ENCODE results near the gene KAT8. TPM values are rescaled to one million over a fixed set of nuclear protein-coding genes. Genes with fewer than 3 reads are reported as not detected.

The KAT8 gene
- total and polyA plus RNA-seq, 2 of the 13 experiments (the other 11 are each of a cell fraction or from before 2014, with no cell fraction given) = 79.0 to 84.2 TPM

GRCh38 chr16:31142109-31143010 is 24.9 kb downstream of the KAT8 start (continued):
- TF ChIP-seq, protein P1, sequence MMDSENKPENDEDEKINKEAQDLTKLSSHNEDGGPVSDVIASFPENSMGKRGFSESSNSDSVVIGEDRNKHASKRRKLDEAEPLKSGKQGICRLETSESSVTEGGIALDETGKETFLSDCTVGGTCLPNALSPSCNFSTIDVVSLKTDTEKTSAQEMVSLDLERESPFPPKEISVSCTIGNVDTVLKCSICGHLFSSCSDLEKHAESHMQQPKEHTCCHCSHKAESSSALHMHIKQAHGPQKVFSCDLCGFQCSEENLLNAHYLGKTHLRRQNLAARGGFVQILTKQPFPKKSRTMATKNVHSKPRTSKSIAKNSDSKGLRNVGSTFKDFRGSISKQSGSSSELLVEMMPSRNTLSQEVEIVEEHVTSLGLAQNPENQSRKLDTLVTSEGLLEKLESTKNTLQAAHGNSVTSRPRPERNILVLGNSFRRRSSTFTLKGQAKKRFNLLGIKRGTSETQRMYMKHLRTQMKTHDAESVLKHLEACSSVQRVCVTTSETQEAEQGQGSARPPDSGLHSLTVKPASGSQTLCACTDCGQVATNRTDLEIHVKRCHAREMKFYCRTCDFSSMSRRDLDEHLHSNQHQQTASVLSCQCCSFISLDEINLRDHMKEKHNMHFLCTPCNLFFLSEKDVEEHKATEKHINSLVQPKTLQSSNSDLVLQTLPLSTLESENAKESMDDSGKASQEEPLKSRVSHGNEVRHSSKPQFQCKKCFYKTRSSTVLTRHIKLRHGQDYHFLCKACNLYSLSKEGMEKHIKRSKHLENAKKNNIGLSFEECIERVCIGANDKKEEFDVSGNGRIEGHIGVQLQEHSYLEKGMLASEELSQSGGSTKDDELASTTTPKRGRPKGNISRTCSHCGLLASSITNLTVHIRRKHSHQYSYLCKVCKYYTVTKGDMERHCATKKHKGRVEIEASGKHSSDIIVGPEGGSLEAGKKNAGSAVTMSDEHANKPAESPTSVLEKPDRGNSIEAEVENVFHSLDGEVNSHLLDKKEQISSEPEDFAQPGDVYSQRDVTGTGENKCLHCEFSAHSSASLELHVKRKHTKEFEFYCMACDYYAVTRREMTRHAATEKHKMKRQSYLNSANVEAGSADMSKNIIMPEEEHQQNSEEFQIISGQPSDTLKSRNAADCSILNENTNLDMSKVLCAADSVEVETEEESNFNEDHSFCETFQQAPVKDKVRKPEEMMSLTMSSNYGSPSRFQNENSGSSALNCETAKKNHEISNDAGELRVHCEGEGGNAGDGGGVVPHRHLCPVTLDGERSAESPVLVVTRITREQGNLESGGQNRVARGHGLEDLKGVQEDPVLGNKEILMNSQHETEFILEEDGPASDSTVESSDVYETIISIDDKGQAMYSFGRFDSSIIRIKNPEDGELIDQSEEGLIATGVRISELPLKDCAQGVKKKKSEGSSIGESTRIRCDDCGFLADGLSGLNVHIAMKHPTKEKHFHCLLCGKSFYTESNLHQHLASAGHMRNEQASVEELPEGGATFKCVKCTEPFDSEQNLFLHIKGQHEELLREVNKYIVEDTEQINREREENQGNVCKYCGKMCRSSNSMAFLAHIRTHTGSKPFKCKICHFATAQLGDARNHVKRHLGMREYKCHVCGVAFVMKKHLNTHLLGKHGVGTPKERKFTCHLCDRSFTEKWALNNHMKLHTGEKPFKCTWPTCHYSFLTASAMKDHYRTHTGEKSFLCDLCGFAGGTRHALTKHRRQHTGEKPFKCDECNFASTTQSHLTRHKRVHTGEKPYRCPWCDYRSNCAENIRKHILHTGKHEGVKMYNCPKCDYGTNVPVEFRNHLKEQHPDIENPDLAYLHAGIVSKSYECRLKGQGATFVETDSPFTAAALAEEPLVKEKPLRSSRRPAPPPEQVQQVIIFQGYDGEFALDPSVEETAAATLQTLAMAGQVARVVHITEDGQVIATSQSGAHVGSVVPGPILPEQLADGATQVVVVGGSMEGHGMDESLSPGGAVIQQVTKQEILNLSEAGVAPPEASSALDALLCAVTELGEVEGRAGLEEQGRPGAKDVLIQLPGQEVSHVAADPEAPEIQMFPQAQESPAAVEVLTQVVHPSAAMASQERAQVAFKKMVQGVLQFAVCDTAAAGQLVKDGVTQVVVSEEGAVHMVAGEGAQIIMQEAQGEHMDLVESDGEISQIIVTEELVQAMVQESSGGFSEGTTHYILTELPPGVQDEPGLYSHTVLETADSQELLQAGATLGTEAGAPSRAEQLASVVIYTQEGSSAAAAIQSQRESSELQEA (CRISPR knock-in tag; IDR thresholded peaks at IDR 0.05; ENCODE audit: not compliant biosample characterization) = peak; percentile 61
- TF ChIP-seq ZNF788 (CRISPR knock-in tag; IDR thresholded peaks at IDR 0.05; ENCODE audit: borderline replicate concordance) (peak; percentile 97), RNF219 (CRISPR knock-in tag; IDR thresholded peaks at IDR 0.05) (no peak), ZKSCAN8 (CRISPR knock-in tag; IDR thresholded peaks at IDR 0.05; ENCODE audit: borderline replicate concordance) (peak; percentile 67; the same call in 1 of the 2 replicates), ZNF317 (CRISPR knock-in tag; IDR thresholded peaks at IDR 0.05) (peak; percentile 64), ZIK1 (CRISPR knock-in tag; IDR thresholded peaks at IDR 0.05; ENCODE audit: borderline replicate concordance, low read depth) (no peak; the same call in none of the 2 replicates), PLRG1 (conservative IDR thresholded peaks at IDR 0.05) (no peak), ZFY (CRISPR knock-in tag; IDR thresholded peaks at IDR 0.05) (peak; percentile 69), TEAD3 (CRISPR knock-in tag; optimal IDR thresholded peaks at IDR 0.05; ENCODE audit: borderline replicate concordance) (peak; percentile 72), HNF4A (CRISPR knock-in tag; IDR thresholded peaks at IDR 0.05) (peak; percentile 29), RBAK (CRISPR knock-in tag; IDR thresholded peaks at IDR 0.05) (peak; percentile 32; the same call in 1 of the 2 replicates), ZBTB1 (CRISPR knock-in tag; IDR thresholded peaks at IDR 0.05; ENCODE audit: borderline replicate concordance) (no peak), PITX1 (CRISPR knock-in tag; IDR thresholded peaks at IDR 0.05) (peak; percentile 82), THAP11 (CRISPR knock-in tag; IDR thresholded peaks at IDR 0.05) (peak; percentile 89), ASH2L (IDR thresholded peaks at IDR 0.05; ENCODE audit: insufficient read length, low read depth, low read length) (peak; percentile 65)
- TF ChIP-seq, protein P2, sequence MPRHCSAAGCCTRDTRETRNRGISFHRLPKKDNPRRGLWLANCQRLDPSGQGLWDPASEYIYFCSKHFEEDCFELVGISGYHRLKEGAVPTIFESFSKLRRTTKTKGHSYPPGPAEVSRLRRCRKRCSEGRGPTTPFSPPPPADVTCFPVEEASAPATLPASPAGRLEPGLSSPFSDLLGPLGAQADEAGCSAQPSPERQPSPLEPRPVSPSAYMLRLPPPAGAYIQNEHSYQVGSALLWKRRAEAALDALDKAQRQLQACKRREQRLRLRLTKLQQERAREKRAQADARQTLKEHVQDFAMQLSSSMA (CRISPR knock-in tag; IDR thresholded peaks at IDR 0.05) = peak; percentile 80

Measured in HepG2 (cell line).